ENCODE results near the gene TBATA.

- TF ChIP-seq CTCF (IDR thresholded peaks at IDR 0.05) (no peak), ZFX (IDR thresholded peaks at IDR 0.05; ENCODE audit: borderline replicate concordance) (no peak)
These were observed 48.7 kb downstream of the TBATA start for GRCh38 chr10:70736525-70736924.

All from 22Rv1 (cell line).